ENCODE data around the gene BTBD9.
"Not testable (repeated sequence)": the region's sequence is repeated elsewhere in the genome, so short reads cannot be mapped to it uniquely, and the experiment has no call there.

The BTBD9 gene

DNA sequence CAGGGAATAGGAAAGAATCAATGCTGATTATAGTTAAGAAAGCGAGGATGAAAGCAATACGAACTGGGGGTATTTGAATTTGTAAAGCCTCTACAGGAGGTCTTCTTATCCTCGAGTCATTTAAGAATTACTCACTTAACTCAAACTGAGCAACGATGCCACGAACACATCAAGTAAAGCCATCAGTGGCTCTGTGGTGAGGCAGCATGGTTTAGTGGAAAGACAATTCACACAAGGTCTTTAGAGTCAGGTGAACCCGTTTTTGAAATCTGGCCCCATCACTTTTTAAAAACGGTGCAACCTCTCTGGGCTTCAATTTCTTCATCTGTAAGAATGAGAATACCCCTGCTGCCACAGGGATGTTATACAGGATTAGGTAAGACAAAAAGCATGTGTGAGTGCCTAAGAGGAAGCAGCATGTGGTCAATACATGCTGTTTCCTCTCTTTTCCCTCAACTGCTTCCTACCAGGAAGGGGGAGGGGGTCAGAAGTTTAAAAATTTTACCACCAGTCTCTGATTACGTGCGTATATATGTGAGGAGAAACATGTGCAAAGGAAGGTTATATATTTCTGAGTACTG lies 162.0 kb downstream of the BTBD9 start:
- DNase-seq: no peak

DNA sequence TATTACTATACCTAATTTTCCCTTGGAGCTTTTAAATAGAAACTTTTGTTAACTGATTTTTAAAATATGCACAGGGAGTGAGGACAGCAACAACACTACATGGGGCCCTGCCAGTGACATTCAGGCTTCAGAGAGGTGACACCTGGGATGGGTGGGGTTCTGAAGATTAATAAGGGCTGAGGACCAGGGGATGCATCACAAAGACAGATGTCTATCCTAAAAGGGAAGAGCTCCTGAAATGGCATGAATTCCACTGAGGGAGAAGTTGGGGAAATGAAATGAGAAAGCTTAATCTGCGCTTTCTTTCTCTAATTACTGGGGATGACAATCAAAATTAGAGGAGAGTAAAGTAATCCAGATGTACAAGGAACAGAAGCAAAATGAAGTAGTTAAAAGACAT lies 162.8 kb downstream of the BTBD9 start:
- DNase-seq: no peak

DNA sequence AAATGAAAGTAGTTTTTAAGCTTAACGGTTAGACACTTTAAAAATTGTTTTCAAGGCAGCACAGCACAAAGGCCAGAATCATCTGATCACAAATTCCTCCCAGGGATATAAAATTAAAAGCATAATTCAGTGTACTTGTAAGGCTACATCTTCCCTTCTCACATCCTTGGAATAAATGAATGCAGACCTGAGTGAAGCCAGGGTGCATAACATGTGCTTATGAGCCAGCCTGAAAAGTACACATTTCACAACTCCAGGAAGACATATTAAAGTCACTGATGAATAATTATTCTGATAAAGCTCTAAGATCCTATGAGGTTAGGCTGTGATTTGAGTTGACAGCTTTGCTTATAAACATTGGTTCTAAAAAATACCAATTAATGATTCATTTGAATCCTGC lies 163.6 kb downstream of the BTBD9 start:
- no peak for DNase-seq

DNA sequence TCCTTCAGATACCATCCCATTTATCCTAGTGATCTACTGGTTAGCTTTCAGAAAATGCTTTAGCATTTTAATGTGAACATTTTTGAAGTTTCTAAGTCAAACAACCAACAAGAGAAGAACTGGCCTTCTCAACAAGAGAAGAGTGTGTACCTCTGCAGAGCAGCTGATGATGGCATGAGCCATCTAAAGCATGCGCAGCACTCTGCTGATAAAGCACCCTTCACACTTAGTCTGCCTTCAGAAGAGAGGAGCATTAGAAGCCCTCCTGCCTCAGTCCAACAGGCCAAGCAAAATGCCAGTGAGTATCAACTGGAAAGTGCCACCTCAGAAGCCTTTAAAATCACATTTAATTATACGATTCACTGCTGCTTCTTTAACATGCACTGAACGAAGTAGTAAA lies 169.2 kb downstream of the BTBD9 start:
- no peak for DNase-seq

DNA sequence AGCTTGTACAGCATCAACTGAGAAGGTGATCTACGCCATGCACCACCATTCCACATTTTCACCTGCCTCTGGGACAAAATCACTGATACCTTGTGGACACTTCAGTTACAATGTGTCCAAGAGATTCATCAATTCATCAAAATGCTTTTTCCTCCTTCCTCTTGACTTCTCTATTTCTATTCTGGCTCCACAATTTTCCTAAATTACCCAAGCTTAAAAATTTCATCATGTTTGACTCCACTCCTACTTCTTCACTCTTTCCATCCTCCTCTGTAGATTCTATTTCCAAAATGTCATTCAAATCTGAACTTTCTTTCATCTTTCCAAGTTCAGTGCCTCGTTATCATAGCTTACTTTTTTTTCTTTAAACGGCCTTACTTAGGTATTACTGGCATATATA lies 172.2 kb downstream of the BTBD9 start:
- DNase-seq: no peak

DNA sequence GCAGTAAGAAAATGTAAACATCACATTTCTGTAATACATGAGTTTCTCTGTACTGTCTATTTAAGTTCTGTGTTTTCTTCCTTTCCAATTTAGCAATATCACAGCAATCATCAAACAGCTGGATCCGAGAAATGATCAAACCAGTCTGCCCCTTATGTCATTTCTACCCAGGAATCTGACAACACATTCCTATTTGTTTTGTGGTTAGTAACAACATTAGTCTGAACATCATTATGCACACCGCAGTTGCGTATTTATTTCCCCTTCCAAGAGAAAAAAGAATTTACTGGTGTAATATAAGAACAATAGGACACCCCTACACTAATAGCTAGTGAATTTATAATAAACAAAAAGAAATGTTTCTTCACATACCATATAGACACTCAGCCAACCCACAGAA lies 179.5 kb downstream of the BTBD9 start:
- no peak for DNase-seq

DNA sequence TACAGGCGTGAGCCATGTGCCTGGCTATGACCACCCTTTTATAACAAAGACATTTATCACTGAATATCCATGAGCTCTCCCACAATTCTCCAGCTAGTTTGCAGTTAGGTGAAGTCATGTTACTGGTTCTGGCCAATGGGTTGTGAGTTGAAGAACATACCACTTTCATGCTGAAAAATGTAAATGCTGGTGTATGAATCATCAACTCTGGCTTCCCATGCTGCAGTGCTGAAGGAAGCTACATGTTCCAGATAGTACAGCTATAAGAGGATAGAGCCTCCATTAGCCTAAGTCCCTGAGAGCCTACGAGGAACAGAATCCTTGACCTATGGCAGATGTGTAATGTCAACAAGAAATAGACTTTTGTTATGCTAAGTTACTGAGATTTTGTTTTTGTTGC lies 180.4 kb downstream of the BTBD9 start:
- no peak for DNase-seq

DNA sequence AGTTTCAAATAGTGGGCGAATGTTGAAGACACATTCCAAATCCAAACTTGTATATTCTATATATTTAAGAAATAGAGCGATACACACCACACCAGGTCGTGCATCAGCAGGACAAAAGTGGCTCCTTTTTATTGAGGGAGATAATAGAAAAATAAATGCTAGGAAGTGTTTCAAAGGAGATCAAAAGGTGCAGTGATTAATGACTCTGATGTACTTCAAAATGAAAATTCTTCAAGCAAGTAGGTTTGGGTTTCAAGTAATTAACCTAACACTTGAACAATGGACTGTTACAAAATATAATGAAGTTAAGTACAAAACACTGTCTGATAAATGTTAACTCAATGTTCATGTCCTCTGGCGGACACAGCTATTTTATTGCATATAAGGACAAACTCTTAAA lies 185.9 kb downstream of the BTBD9 start:
- no peak for DNase-seq

DNA sequence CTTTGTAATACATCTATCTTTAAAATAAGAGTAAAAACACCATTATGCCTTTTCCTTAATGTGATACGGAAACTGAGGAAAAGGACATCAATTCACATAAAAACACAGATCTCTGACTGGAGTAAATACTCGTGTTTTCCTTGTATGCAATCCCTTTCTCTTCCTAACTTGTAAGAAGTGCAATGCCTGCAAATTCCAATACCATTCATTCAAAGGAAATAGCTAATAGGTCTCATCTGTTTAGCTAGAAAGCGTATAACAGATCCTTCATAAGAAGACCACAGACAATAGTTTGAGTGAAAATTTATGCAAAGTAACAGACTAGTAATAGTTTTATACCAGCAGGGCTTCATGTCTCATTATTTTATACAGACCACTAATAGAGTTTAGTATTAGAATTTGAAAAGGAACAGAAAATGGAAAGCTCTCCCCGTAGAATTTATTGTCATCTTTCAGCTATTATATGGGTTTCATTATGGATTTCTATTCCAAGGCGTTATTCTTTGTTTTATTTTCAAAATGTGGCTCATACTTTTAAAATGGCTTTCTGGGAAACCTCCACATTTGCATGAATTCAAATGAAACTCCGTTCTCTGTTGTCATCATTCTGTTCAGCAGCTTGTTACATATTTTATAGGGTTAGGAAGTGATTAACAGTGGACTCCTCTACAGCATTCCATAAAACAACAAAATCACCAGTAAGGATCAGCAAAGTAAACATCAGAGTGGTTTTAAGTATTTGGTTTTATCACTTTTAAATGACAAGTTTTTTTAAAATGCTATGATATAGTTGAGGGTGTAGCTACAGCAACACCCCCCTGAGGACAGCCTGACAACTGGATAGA lies 186.7 kb downstream of the BTBD9 start:
- no peak for DNase-seq

DNA sequence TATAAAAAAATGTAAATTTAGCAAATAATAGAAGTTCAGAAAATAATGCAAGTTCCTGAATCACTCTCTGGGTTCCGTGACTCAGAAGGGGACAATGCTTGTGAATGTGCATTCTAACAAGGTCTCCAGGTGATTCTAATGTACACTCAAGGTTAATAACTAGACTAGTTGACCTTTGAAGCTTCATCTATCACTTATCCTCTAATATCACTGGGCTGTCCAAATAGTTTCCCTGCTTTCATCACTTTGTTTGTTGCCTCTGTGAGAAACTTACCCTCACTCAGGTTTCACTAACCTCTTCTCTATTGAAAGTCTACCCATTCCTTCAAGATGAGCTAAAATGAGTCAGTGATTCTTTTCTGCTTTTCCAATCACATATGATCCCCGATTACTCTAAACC lies 189.0 kb downstream of the BTBD9 start:
- DNase-seq: no peak

DNA sequence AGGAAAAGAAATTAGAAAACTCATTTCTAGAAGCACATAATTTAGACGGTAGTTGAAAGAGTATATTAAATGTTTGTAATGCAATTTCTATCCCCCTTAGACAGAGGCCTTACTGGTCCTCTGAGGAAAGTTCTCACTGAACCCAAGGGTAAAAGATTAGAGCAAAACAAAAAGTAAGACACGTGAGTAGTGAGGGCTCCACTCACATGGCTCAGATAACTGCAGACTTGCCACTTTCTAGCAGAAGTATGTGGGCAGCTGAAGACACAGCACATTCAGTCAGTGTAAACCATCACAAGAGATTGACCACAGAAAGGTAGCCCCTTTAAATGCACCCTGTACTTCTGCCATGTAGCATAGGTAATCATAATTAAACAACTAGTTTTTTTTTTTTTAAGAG lies 193.8 kb downstream of the BTBD9 start:
- DNase-seq: no peak

DNA sequence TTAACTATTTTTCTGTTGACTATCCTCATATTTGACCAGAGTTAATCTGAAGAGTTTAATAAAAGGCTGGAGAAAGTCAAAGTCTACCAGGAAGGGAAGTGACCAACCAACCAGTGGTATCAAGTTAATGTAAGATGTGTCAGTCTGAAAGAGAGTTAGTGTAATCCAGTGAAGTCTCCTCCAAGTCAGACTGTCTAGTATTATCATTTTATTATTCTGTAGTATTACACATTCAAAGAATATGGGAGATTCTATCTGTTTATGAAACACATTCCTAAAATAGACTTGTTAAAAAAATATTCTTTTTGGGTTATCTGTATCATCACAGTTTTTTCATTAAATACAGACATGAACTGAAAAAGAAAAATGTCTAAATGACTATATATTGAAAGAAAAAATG lies 194.4 kb downstream of the BTBD9 start:
- no peak for DNase-seq

DNA sequence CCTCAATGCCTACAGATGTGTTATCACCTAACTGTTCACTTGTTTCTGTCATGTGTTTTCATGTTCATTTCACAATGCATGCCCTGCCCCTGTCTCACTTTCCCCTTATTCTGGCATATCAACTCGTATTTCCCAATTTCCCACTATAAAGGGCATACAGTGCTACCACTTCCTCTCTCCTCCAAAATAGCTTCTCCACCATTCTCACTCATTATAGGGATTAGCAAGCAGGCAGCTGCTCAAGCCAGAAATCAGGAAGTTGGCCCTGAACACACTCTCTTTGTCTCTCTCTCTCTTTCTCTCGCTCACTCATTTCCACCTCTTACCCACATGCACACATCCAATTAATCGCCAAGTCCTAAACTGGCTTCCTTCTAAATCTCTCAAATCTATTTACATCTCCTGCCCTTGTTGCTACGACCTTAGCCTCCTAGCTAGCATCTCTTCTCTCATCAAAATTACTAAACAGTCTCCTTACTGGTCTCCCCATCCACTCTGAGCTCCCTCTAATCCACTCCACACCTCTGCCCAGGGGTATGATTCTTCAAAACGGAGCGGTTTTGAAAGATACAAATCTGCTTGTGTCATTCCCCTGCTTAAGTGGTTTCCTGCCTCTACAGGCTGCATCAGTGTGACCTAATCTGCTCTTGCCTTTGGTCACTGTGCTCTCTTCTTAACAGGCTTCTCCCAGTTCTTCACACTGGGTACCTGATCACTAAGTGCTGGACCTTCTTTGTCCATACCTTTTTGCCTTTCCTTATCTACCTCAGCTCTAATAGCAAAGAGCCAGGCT lies 196.2 kb downstream of the BTBD9 start:
- no peak for DNase-seq

DNA sequence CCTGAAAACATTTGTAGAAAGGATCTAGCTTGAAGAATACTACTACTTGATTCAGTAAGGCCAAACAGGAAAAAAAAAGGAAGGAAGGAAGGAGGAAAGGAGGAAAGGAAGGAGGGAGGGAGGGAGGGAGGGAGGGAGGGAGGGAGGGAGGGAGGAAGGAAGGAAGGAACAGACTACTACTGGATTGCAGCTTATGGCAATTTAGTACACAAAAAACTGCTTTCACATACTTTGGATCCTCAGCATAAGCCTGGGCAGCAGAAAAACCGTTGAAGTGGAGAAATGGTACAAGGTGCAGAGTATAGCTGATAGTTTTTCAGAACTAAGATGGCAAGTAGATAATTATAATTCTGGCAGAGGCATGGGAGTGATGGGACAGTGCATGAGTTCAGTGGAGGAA lies 201.6 kb downstream of the BTBD9 start:
- no peak for DNase-seq

DNA sequence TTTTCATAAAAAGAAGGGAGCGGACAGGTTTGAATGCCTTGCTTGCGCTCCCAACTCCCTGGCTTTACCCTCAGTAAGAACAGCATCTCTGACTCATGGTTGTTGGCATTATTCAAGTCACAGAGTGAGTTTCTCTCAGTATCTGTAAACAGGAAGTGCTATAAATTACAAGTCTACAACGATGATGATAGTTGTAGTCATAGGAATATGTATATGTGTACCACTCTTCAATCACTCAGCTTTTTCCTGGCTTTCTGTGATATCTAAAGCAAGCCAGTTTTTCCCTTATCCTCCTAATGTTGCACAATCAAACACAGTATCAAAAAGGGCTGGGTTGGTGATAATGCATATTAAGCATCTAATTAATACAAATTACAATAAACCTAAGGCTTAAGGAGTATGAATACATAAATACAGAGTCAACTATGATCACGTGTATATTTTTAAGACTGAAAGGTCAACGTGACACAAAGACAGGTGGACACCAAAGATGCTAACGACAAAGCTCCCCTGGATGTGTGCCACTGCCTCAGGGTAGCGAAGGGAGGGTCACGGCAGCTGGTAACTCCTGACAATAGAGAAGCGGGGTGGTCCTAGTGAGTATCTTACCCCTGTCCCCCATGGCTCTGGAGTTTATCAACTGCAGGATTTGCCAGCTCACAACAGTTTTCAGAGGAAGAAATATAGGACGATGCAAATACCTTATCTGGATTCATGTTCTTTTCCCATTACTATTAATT lies 202.8 kb downstream of the BTBD9 start:
- no peak for DNase-seq

DNA sequence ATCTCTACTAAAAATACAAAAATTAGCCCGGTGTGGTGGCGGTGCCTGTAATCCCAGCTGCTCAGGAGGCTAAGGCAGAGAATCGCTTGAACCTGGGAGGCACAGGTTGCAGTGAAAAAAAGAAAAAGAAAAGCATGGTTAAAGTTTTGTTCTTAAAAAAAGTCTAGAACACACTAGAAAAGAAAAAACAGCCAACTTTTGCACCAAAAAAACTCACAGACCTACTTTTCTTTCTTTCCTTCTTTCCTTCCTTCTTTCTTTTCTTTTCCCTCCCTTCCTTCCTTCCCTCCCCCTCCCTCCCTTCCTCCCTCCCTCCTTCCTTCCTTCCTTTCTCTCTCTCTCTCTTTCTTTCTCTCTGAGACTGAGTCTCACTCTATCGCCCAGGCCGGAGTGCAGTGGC lies 204.4 kb downstream of the BTBD9 start:
- no peak for DNase-seq

DNA sequence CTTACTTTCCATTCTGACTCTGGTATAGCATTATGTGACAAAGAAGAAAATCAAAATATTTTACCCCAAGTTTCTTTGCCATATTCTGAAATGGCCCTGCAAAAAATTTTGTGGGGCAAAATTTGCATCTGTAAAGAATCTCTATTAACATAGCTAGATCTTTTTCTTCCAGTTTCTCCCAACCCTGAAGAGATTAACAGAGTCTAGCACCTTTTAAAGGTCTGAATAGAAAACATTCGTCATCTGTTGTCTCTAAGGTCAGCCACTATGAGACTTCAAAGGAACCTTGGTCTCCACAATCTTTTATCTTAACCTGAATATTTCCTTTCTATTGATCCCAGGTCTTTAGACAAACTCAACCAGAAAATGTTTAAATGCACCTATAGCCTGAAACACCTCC lies 205.7 kb downstream of the BTBD9 start:
- DNase-seq: no peak

DNA sequence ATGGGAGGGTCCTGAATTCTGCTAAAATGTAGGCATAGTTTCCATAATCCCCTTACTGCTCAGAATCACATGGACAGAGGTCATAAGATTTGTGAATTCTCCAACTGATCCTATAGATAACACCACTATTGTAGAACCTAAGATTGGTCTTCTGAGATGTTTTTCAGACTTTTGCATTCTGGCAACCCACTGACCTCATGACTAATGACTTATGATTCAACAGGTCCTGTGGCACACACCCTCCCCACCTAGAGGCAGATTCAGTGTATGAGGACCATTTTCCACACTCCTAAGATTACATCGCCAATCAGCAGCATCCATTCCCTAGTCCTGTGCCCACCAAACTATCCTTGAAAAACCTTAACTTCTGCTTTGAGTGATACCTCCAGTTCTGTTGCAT lies 207.2 kb downstream of the BTBD9 start:
- no peak for DNase-seq

DNA sequence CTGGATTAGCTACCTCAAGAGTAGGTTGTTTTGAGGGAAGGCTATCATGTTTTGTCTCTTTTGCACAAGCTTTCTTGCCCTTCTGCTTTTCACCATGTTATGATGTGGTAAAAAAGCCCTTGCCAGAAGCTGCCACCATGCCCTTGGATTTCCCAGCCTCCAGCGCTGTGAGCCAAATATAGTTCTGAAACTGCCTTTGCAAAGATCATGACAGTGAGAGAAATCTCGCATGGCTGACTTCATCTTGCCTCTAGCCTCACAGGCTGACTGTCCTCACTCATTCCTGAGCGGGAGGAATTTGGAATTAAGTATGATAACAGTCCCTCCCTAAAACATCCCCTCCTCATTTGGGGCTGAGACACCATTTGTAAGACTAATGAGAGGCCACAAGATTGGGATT lies 207.7 kb downstream of the BTBD9 start:
- no peak for DNase-seq

DNA sequence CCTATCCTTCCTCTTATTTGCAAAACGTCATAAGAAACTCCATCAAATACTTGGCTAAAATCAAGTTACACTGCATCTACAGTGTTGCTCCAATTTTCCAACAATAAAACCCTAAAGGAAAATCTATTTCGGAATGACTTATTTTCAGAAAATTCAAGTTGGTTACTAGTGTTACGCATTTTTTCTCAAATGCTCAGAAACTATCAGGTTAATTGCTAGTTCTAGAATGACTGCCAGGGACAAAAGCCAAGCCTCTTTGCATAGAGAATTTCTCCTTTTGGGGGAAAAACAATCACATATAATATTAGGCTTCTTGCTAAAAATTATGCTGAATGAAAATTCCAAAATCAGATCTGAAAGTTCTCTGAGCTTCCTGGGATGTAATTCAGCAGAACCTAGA lies 210.2 kb downstream of the BTBD9 start:
- no peak for DNase-seq

DNA sequence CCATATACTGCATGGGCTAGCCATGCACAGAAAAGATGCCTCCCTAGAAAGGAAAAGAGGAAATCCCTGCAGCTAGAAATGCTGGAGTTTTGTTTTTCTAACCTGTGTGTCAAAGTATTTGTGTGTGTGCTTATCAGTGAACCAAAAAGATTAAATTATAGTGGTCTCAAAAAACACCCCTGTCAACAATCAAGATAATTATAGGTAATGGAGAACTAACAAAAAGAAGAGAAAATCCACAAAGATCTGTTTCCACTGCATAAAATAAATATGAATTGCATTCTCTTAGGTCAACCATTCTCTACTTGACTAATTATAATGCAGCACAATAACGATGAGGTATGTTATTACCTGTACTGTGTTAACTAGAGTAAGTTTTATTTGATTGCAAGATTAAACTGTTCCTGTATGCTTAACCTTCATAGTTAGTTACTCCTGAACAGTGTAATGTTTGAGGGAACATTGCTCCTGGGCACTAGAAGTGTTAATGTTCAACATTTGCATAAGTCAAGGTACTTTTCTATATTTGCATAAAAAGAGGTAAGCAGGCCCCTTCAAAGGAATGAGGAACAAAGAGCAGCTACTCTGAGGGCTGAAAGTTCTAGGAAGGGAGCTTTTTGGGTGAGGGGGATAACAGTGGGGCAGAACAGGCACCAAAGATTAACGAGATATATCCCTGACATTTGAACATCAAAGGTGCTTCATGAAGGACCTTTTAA lies 212.1 kb downstream of the BTBD9 start:
- DNase-seq: no peak

DNA sequence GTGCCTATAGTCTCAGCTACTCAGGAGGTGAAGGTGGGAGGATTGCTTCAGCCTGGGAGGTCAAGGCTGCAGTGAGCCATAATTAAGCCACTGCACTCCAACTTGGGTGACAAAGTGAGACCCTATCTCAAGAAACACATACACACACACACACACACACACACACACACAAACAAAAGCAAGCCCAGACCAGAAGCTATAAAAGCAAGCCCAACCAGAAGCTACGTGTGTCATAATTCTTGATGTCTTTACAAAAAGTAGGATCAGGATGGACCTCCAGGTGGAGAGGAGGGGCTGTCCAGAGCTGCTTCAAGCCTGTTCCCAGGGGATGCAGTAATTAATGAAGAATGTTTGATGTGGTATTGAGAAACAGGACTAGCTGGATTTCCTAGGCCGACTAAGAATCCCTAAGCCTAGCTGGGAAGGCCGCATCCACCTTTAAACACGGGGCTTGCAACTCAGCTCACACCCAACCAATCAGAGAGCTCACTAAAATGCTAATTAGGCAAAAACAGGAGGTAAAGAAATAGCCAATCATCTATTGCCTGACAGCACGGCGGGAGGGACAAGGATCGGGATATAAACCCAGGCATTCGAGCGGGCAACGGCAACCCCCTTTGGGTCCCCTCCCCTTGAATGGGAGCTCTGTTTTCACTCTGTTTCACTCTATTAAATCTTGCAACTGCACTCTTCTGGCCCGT lies 213.8 kb downstream of the BTBD9 start:
- not testable (repeated sequence) for DNase-seq
